ENCODE results near the gene FGF2. TPM values are rescaled to one million over a fixed set of nuclear protein-coding genes. Genes with fewer than 3 reads are reported as not detected.
"Not testable (repeated sequence)": the region's sequence is repeated elsewhere in the genome, so short reads cannot be mapped to it uniquely, and the experiment has no call there.

Gene FGF2
- total RNA-seq, 1 donor from 2014 or later = 6.5 TPM

GRCh38 chr4:122865425-122865824, 38.8 kb downstream of the FGF2 start:
- Mint-ChIP-seq H3K27me3 (no peaks in the 10 kb centered on the region), H3K27ac (no peak overlapping the region), H3K9me3 (peaks cover 4% of the 10 kb centered on the region), H3K4me3 (no peak overlapping the region), H3K36me3 (peaks cover 4% of the 10 kb centered on the region), H3K4me1 (ENCODE audit: unreplicated experiment) (no peaks in the 10 kb centered on the region)
- no peak for TF ChIP-seq CTCF (conservative IDR thresholded peaks at IDR 0.05)
- DNase-seq (ENCODE audit: extremely low spot score, unreplicated experiment) = no peak

- H3K9me3 Mint-ChIP-seq = peaks cover 16% of the 10 kb centered on the region
- H3K4me1 Mint-ChIP-seq (ENCODE audit: unreplicated experiment); H3K27ac Mint-ChIP-seq: not testable (repeated sequence)
These were observed 41.6 kb downstream of the FGF2 start for GRCh38 chr4:122868235-122868634.

GRCh38 chr4:122873146-122873545, 46.5 kb downstream of the FGF2 start:
- DNase-seq (ENCODE audit: extremely low spot score, unreplicated experiment) = no peak
- peaks cover 12% of the 10 kb centered on the region for H3K9me3 Mint-ChIP-seq
- H3K4me1 Mint-ChIP-seq (ENCODE audit: unreplicated experiment) = no peaks in the 10 kb centered on the region
- no peak overlapping the region for H3K4me3 Mint-ChIP-seq
- H3K27ac Mint-ChIP-seq = no peak overlapping the region
- H3K27me3 Mint-ChIP-seq = no peaks in the 10 kb centered on the region
- H3K36me3 Mint-ChIP-seq = peaks cover under 1% of the 10 kb centered on the region
- TF ChIP-seq CTCF (conservative IDR thresholded peaks at IDR 0.05) = no peak

More at GRCh38 chr4:122868235-122868634, 41.6 kb downstream of the FGF2 start:
- not testable (repeated sequence) for H3K36me3 Mint-ChIP-seq; H3K27me3 Mint-ChIP-seq; H3K4me3 Mint-ChIP-seq; DNase-seq (ENCODE audit: extremely low spot score, unreplicated experiment)

- DNase-seq (ENCODE audit: extremely low spot score, unreplicated experiment) = no peak
- Mint-ChIP-seq H3K36me3 (peaks cover 8% of the 10 kb centered on the region), H3K4me1 (ENCODE audit: unreplicated experiment) (no peaks in the 10 kb centered on the region), H3K9me3 (peaks cover 12% of the 10 kb centered on the region), H3K27ac (no peak overlapping the region), H3K27me3 (no peaks in the 10 kb centered on the region), H3K4me3 (no peak overlapping the region)
- no peak for TF ChIP-seq CTCF (conservative IDR thresholded peaks at IDR 0.05)
These were observed 47.4 kb downstream of the FGF2 start for GRCh38 chr4:122873821-122874593.

- H3K36me3 Mint-ChIP-seq = peaks cover 21% of the 10 kb centered on the region
- no peak overlapping the region for H3K27ac Mint-ChIP-seq
- no peak for TF ChIP-seq CTCF (conservative IDR thresholded peaks at IDR 0.05)
These were observed 49.3 kb downstream of the FGF2 start for GRCh38 chr4:122875949-122876348.

GRCh38 chr4:122876456-122876855, 49.8 kb downstream of the FGF2 start:
- no peak overlapping the region for H3K4me3 Mint-ChIP-seq
- H3K27ac Mint-ChIP-seq = no peak overlapping the region
- no peak for DNase-seq (ENCODE audit: extremely low spot score, unreplicated experiment)
- H3K4me1 Mint-ChIP-seq (ENCODE audit: unreplicated experiment) = no peaks in the 10 kb centered on the region
- peaks cover 25% of the 10 kb centered on the region for H3K36me3 Mint-ChIP-seq
- no peaks in the 10 kb centered on the region for H3K27me3 Mint-ChIP-seq
- TF ChIP-seq CTCF (conservative IDR thresholded peaks at IDR 0.05) = no peak
- H3K9me3 Mint-ChIP-seq = peaks cover 16% of the 10 kb centered on the region

More at GRCh38 chr4:122875949-122876348, 49.3 kb downstream of the FGF2 start:
- H3K4me1 Mint-ChIP-seq (ENCODE audit: unreplicated experiment) = no peaks in the 10 kb centered on the region
- H3K9me3 Mint-ChIP-seq = peaks cover 14% of the 10 kb centered on the region
- no peak overlapping the region for H3K4me3 Mint-ChIP-seq
- H3K27me3 Mint-ChIP-seq = no peaks in the 10 kb centered on the region
- DNase-seq (ENCODE audit: extremely low spot score, unreplicated experiment) = no peak

Measured in type B pancreatic cell (in vitro differentiated cells).